Liver (tissue), 9 donors: ENCODE measurements around the gene CHPF2. TPM values are rescaled to one million over a fixed set of nuclear protein-coding genes. Genes with fewer than 3 reads are reported as not detected.

Experiments
- DNase-seq: peaks from one replicate; pipeline ENCODE4 v3.0.0-alpha.2; 2017; ENCODE audit warnings: low spot score
- H3K27ac ChIP-seq, 2 donors: one replicate each; pipeline ENCODE4 v1.7.0; 2013; ENCODE audit warnings: inconsistent platforms in 2 of 2, low read length in 2 of 2, control low read depth in 1 of 2, low read depth in 1 of 2, mild to moderate bottlenecking in 1 of 2
- H3K27me3 ChIP-seq, 4 donors: one replicate each; pipeline versions ENCODE4 v1.6.1 to v1.7.0; 2013; ENCODE audit warnings: low read length in 3 of 4, inconsistent platforms in 1 of 4, mild to moderate bottlenecking in 1 of 4, moderate library complexity in 1 of 4; ENCODE audit not compliant: control insufficient read depth in 4 of 4, insufficient read depth in 4 of 4
- H3K36me3 ChIP-seq, 4 donors: one replicate each; pipeline versions ENCODE4 v1.6.1 to v1.7.0; 2013; ENCODE audit warnings: low read length in 3 of 4, mild to moderate bottlenecking in 3 of 4, low read depth in 1 of 4, moderate library complexity in 1 of 4; ENCODE audit not compliant: control insufficient read depth in 4 of 4, insufficient read depth in 3 of 4
- H3K4me1 ChIP-seq, 4 donors: one replicate each; pipeline versions ENCODE4 v1.6.1 to v1.7.0; 2013; ENCODE audit warnings: low read length in 3 of 4, mild to moderate bottlenecking in 3 of 4, moderate library complexity in 1 of 4; ENCODE audit not compliant: control insufficient read depth in 4 of 4, insufficient read depth in 4 of 4
- H3K4me3 ChIP-seq, 3 donors: one replicate each; pipeline versions ENCODE4 v1.6.1 to v1.7.0; 2013; ENCODE audit warnings: low read length in 3 of 3, control low read depth in 1 of 3, low read depth in 1 of 3, mild to moderate bottlenecking in 1 of 3
- H3K9ac ChIP-seq, 2 donors: one replicate each; pipeline ENCODE4 v1.7.0; 2013; ENCODE audit warnings: low read length in 2 of 2, mild to moderate bottlenecking in 2 of 2, moderate library complexity in 2 of 2, control low read depth in 1 of 2, low read depth in 1 of 2
- H3K9me3 ChIP-seq, 4 donors: one replicate each; pipeline versions ENCODE4 v1.6.1 to v1.7.0; 2013; ENCODE audit warnings: low read length in 3 of 4; ENCODE audit not compliant: control insufficient read depth in 4 of 4
- CTCF ChIP-seq: fragments of 150-350 bp; IDR thresholded peaks from 2 replicates; pipeline ENCODE4 v1.5.1; 2017; ENCODE audit warnings: improper control_type of control experiment, low read depth, low read length; ENCODE audit not compliant: missing input control
- FOXA1 ChIP-seq: IDR thresholded peaks from 2 replicates; pipeline ENCODE4 v1.6.1; 2016; ENCODE audit warnings: antibody characterized with exemption
- FOXA2 ChIP-seq: IDR thresholded peaks from 2 replicates; pipeline ENCODE4 v1.6.1; 2016; ENCODE audit warnings: antibody characterized with exemption
- GABPA ChIP-seq, 2 donors: IDR thresholded peaks in 1 of 2; conservative IDR thresholded peaks in 1 of 2; 2 replicates each; pipeline ENCODE4 v1.6.1; 2016; ENCODE audit warnings: antibody characterized with exemption in 2 of 2, mild to moderate bottlenecking in 1 of 2, moderate library complexity in 1 of 2
- HNF4A ChIP-seq, 2 donors: conservative IDR thresholded peaks; 2 replicates each; pipeline ENCODE4 v1.6.1; 2016; ENCODE audit warnings: antibody characterized with exemption in 2 of 2, mild to moderate bottlenecking in 2 of 2
- HNF4G ChIP-seq: IDR thresholded peaks from 2 replicates; pipeline ENCODE4 v1.6.1; 2016; ENCODE audit warnings: antibody characterized with exemption
- NR2F2 ChIP-seq: IDR thresholded peaks from 2 replicates; pipeline ENCODE4 v1.6.1; 2016; ENCODE audit warnings: antibody characterized with exemption
- RAD21 ChIP-seq, 2 donors: IDR thresholded peaks; 2 replicates each; pipeline ENCODE4 v1.6.1; 2016; ENCODE audit warnings: antibody characterized with exemption in 2 of 2, mild to moderate bottlenecking in 2 of 2
- SP1 ChIP-seq: IDR thresholded peaks from 2 replicates; pipeline ENCODE4 v1.6.1; 2018; ENCODE audit warnings: antibody characterized with exemption, mild to moderate bottlenecking
- TAF1 ChIP-seq: conservative IDR thresholded peaks from 2 replicates; pipeline ENCODE4 v1.6.1; 2016; ENCODE audit warnings: antibody characterized with exemption, mild to moderate bottlenecking
- YY1 ChIP-seq: IDR thresholded peaks from 2 replicates; pipeline ENCODE4 v1.6.1; 2016; ENCODE audit warnings: antibody characterized with exemption, mild to moderate bottlenecking
- WGBS: extraction: QIAGEN DNeasy Blood & Tissue Kit; methylation state at CpG from one replicate; pipeline ENCODE4 v1.1.7; 2013; 5-methylcytosine and 5-hydroxymethylcytosine counted together
- polyA plus RNA-seq, 2 donors: library from polyadenylated mRNA; stranded (reverse) in 1 of 2; unstranded in 1 of 2; fragments of 200-250 nt in 1 of 2; fragments of >200 nt in 1 of 2; fragmentation: Nextera tagmentation in 1 of 2; extraction: Ambion mirVana in 1 of 2; gene quantifications; one replicate each; pipeline versions ENCODE4 v1.2.1 to v1.2.3, GENCODE V29; 2013 to 2015
- total RNA-seq, 2 donors: library from RNA; depleted of rRNA; stranded (reverse); fragments of >200 nt; gene quantifications; one replicate each; pipeline ENCODE4 v1.2.3, GENCODE V29; 2014
- donor health status: healthy.
- donor health status: healthy.
- donor health status: healthy.
- donor health status: healthy.
- donor health status: healthy.

The CHPF2 gene
- total and polyA plus RNA-seq, 4 donors: 4.1 to 19.7 (median 18.1) TPM

GRCh38 chr7:151243408-151244195 lies 11.3 kb downstream of the CHPF2 start:
- 49% methylated on average over 17 of the region's 17 CpGs for WGBS
- H3K4me3 ChIP-seq: peak overlapping the region in 1 of 3 donors; percentile 15
- no peak for DNase-seq
- no peak overlapping the region for H3K9ac ChIP-seq
- H3K27ac ChIP-seq: no peak overlapping the region
- H3K4me1 ChIP-seq: peaks cover 3 to 22% (median 13%) of the 10 kb centered on the region in 4 donors
- H3K36me3 ChIP-seq: peaks cover 0 to 2% (median 0%) of the 10 kb centered on the region in 4 donors
- TF ChIP-seq HNF4A (conservative IDR thresholded peaks at IDR 0.05) (no peak), TAF1 (no peak)
- peaks cover 0 to 4% (median 0%) of the 10 kb centered on the region in 4 donors for H3K27me3 ChIP-seq
- H3K9me3 ChIP-seq: no peaks in the 10 kb centered on the region

- Histone ChIP-seq H3K4me3 (no peak overlapping the region), H3K9me3 (no peaks in the 10 kb centered on the region), H3K27ac (no peak overlapping the region), H3K27me3 (peaks cover 0 to 4% (median 0%) of the 10 kb centered on the region in 4 donors), H3K4me1 (peaks cover 8 to 28% (median 17%) of the 10 kb centered on the region in 4 donors), H3K9ac (no peak overlapping the region), H3K36me3 (peaks cover 0 to 2% (median 0%) of the 10 kb centered on the region in 4 donors)
- 30% methylated on average over 10 of the region's 10 CpGs for WGBS
- TF ChIP-seq FOXA1: no peak
- no peak for TF ChIP-seq GABPA (IDR thresholded peaks at IDR 0.05 in 1 of 2, conservative IDR thresholded peaks at IDR 0.05 in 1 of 2)
- TF ChIP-seq RAD21 (IDR thresholded peaks at IDR 0.05): peak in 1 of 2 donors; percentile 73
- peak; percentile 85 for TF ChIP-seq CTCF
- peak; percentile 57 for DNase-seq
Observed at GRCh38 chr7:151244196-151244840, 12.0 kb downstream of the CHPF2 start.

GRCh38 chr7:151244841-151245346 lies 12.6 kb downstream of the CHPF2 start:
- H3K9me3 ChIP-seq: no peaks in the 10 kb centered on the region
- no peak for DNase-seq
- H3K36me3 ChIP-seq: no peaks in the 10 kb centered on the region
- 16% methylated on average over 15 of the region's 15 CpGs for WGBS
- no peak for TF ChIP-seq NR2F2
- no peak for TF ChIP-seq YY1
- TF ChIP-seq TAF1: no peak
- no peak for TF ChIP-seq HNF4G
- no peak for TF ChIP-seq FOXA2
- no peak for TF ChIP-seq CTCF
- TF ChIP-seq SP1: no peak
- peaks cover 8 to 29% (median 17%) of the 10 kb centered on the region in 4 donors for H3K4me1 ChIP-seq
- no peak overlapping the region for H3K9ac ChIP-seq
- H3K27ac ChIP-seq: no peak overlapping the region
- no peak overlapping the region for H3K4me3 ChIP-seq
- peaks cover 0 to 4% (median 0%) of the 10 kb centered on the region in 4 donors for H3K27me3 ChIP-seq
